HepG2 (cell line): ENCODE data around the gene NEAT1. TPM values are rescaled to one million over a fixed set of nuclear protein-coding genes. Genes with fewer than 3 reads are reported as not detected.

Experiments used
- ATF7-NPFF ChIP-seq: sonication (generic); formaldehyde crosslinking; IDR thresholded peaks from 2 replicates; pipeline ENCODE4 v1.8.1; 2023; ENCODE audit warnings: mild to moderate bottlenecking, low read depth, missing genetic modification reagents, moderate library complexity
- FLYWCH1 ChIP-seq: sonication (generic); formaldehyde crosslinking; IDR thresholded peaks from 2 replicates; pipeline ENCODE4 v1.8.1; 2023; ENCODE audit warnings: mild to moderate bottlenecking, missing genetic modification reagents
- GPN1 ChIP-seq: sonication (generic); formaldehyde crosslinking; IDR thresholded peaks from 2 replicates; pipeline ENCODE4 v1.5.1; 2020; ENCODE audit warnings: missing genetic modification reagents, borderline replicate concordance
- HCFC1 ChIP-seq: fragments of 150-350 bp; IDR thresholded peaks from 2 replicates; pipeline ENCODE4 v1.6.1; 2014; ENCODE audit warnings: low read depth, low read length
- KDM2A ChIP-seq: sonication (generic); formaldehyde crosslinking; IDR thresholded peaks from 2 replicates; pipeline ENCODE4 v1.4.0; 2020; ENCODE audit warnings: low read depth, missing genetic modification reagents, borderline replicate concordance
- MAFG ChIP-seq: sonication (generic); formaldehyde crosslinking; IDR thresholded peaks from 2 replicates; pipeline ENCODE4 v1.5.1; 2020; ENCODE audit warnings: mild to moderate bottlenecking, missing genetic modification reagents
- NCOA2 ChIP-seq: sonication (generic); formaldehyde crosslinking; IDR thresholded peaks from 2 replicates; pipeline ENCODE4 v1.8.0; 2022; ENCODE audit warnings: inconsistent platforms
- RBM22 ChIP-seq: fragments of 200-400 bp; formaldehyde crosslinking; optimal IDR thresholded peaks from 2 replicates; pipeline ENCODE3; 2017; ENCODE audit warnings: mild to moderate bottlenecking, low read length, moderate library complexity
- STAG1 ChIP-seq: sonication (generic); formaldehyde crosslinking; IDR thresholded peaks from 2 replicates; pipeline ENCODE4 v1.4.0; 2020; ENCODE audit warnings: missing genetic modification reagents
- TEAD2 ChIP-seq: sonication (generic); formaldehyde crosslinking; IDR thresholded peaks from 2 replicates; pipeline ENCODE4 v1.9.0; 2021; ENCODE audit warnings: missing genetic modification reagents
- YEATS4 ChIP-seq: sonication (generic); formaldehyde crosslinking; IDR thresholded peaks from 2 replicates; pipeline ENCODE4 v1.4.0; 2020; ENCODE audit warnings: missing genetic modification reagents, borderline replicate concordance
- ZBTB7B ChIP-seq: sonication (generic); formaldehyde crosslinking; IDR thresholded peaks from 2 replicates; pipeline ENCODE4 v1.4.0; 2020; ENCODE audit warnings: missing genetic modification reagents
- ZNF292 ChIP-seq: sonication (generic); formaldehyde crosslinking; IDR thresholded peaks from 2 replicates; pipeline ENCODE4 v1.8.1; 2022; ENCODE audit warnings: mild to moderate bottlenecking, low read depth, missing genetic modification reagents, borderline replicate concordance
- ZNF367 ChIP-seq: sonication (generic); formaldehyde crosslinking; IDR thresholded peaks from 2 replicates; pipeline ENCODE4 v1.4.0; 2020; ENCODE audit warnings: missing genetic modification reagents, borderline replicate concordance
- ZNF674 ChIP-seq: sonication (generic); formaldehyde crosslinking; IDR thresholded peaks from 2 replicates; pipeline ENCODE4 v1.5.0; 2020; ENCODE audit warnings: low read depth, mild to moderate bottlenecking, missing genetic modification reagents
- ZSCAN29 ChIP-seq: sonication (generic); formaldehyde crosslinking; conservative IDR thresholded peaks from 2 replicates; pipeline ENCODE4 v1.4.0; 2020; ENCODE audit warnings: mild to moderate bottlenecking, missing genetic modification reagents
- polyA plus RNA-seq, 8 experiments: library from polyadenylated mRNA; depleted of rRNA in 3 of 8; stranded (reverse) in 7 of 8; unstranded in 1 of 8; fragments of >200 nt; fragmentation: Illumina TruSeq in 4 of 8; extraction: Trizol in 4 of 8; gene quantifications; 2 replicates each; pipeline versions ENCODE4 v1.2.1 to v1.2.3, GENCODE V29; 2011 to 2016; ENCODE audit warnings: low read depth in 4 of 8, missing spikeins in 1 of 8, mixed read lengths in 1 of 8; ENCODE audit not compliant: insufficient read depth in 1 of 8
- total RNA-seq, 5 experiments: library from RNA; depleted of rRNA; stranded (reverse); fragments of >200 nt; fragmentation: Illumina TruSeq; extraction: Trizol; gene quantifications; 2 replicates each; pipeline ENCODE4 v1.2.3, GENCODE V29; 2016; ENCODE audit warnings: low read depth in 1 of 5
- TF ChIP-seq, protein P1 (sequence below): sonication (generic); formaldehyde crosslinking; IDR thresholded peaks from 2 replicates; pipeline ENCODE4 v1.8.0; 2022; ENCODE audit warnings: mild to moderate bottlenecking, missing genetic modification reagents; ENCODE audit not compliant: insufficient replicate concordance
- TF ChIP-seq, protein P2 (sequence below): sonication (generic); formaldehyde crosslinking; IDR thresholded peaks from 2 replicates; pipeline ENCODE4 v1.8.1; 2023; ENCODE audit warnings: mild to moderate bottlenecking, moderate library complexity, missing genetic modification reagents
- TF ChIP-seq, protein P3 (sequence below): fragments of 450-650 bp; IDR thresholded peaks from 2 replicates; pipeline ENCODE4 v1.6.1; 2016
- TF ChIP-seq, protein P4 (sequence below): IDR thresholded peaks from 2 replicates; pipeline ENCODE4 v1.6.1; 2016; ENCODE audit warnings: missing genetic modification reagents, missing compliant biosample characterization
- TF ChIP-seq, protein P5 (sequence below): sonication (generic); formaldehyde crosslinking; IDR thresholded peaks from 2 replicates; pipeline ENCODE4 v1.4.0; 2020; ENCODE audit warnings: mild to moderate bottlenecking, missing genetic modification reagents
- TF ChIP-seq, protein P6 (sequence below): sonication (generic); formaldehyde crosslinking; IDR thresholded peaks from 2 replicates; pipeline ENCODE4 v1.4.0; 2020; ENCODE audit warnings: missing genetic modification reagents, mild to moderate bottlenecking, borderline replicate concordance
- TF ChIP-seq, protein P7 (sequence below): sonication (generic); formaldehyde crosslinking; IDR thresholded peaks from 2 replicates; pipeline ENCODE4 v1.8.1; 2023; ENCODE audit warnings: missing genetic modification reagents, inconsistent platforms, borderline replicate concordance

The NEAT1 gene
- total and polyA plus RNA-seq, 2 of the 13 experiments (the other 11 are each of a cell fraction or from before 2014, with no cell fraction given) = 20.5 to 41.2 TPM

DNA sequence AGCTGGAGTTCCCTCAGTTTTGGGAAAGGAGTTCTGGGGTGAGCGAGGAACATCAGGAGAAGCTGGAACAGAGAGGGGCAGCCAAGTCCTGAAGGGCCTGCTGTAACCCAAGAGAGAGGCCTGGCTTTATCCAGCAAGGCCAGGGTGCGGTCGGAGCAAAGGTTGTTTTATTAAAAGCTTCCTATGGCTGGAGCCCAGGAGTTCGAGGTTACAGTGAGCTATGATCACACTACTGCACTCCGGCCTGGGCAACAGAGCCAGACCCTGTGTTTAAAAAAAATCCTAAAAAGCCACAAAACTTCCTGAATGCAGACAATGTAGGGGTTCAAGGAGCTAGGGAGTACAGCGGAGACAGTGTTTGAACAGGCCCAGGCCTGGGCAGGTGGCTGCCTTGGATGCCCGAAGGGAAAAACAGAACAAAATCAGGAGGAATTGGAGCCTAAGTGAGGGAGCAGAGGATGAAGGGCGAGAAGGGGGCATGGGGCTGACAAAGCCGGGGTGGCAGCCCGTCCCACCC, 54.1 kb downstream of the NEAT1 start (continued):
- TF ChIP-seq, protein P1, sequence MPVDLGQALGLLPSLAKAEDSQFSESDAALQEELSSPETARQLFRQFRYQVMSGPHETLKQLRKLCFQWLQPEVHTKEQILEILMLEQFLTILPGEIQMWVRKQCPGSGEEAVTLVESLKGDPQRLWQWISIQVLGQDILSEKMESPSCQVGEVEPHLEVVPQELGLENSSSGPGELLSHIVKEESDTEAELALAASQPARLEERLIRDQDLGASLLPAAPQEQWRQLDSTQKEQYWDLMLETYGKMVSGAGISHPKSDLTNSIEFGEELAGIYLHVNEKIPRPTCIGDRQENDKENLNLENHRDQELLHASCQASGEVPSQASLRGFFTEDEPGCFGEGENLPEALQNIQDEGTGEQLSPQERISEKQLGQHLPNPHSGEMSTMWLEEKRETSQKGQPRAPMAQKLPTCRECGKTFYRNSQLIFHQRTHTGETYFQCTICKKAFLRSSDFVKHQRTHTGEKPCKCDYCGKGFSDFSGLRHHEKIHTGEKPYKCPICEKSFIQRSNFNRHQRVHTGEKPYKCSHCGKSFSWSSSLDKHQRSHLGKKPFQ (CRISPR knock-in tag) = no peak
- TF ChIP-seq, protein P2, sequence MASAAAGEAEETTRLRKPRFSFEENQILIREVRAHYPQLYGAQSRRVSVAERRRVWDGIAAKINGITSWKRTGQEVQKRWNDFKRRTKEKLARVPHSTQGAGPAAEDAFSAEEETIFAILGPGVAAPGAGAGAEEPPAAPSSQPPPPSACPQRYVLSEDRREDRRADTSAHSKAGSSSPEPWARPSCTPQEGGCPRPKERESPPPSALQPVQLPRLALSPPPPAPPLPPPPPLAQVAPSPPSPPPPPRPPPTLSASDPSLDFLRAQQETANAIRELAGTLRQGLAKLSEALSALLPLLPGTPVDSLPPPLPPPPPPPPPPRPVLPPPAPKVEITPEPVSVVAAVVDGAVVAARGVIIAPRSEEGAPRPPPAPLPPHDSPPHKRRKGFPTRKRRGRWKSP = no peak; the same call in 1 of the 2 replicates
- TF ChIP-seq, protein P3, sequence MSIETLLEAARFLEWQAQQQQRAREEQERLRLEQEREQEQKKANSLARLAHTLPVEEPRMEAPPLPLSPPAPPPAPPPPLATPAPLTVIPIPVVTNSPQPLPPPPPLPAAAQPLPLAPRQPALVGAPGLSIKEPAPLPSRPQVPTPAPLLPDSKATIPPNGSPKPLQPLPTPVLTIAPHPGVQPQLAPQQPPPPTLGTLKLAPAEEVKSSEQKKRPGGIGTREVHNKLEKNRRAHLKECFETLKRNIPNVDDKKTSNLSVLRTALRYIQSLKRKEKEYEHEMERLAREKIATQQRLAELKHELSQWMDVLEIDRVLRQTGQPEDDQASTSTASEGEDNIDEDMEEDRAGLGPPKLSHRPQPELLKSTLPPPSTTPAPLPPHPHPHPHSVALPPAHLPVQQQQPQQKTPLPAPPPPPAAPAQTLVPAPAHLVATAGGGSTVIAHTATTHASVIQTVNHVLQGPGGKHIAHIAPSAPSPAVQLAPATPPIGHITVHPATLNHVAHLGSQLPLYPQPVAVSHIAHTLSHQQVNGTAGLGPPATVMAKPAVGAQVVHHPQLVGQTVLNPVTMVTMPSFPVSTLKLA = no peak
- TF ChIP-seq STAG1 (CRISPR knock-in tag) (no peak), ZBTB7B (no peak; the same call in 1 of the 2 replicates), MAFG (CRISPR knock-in tag) (peak; percentile 8; the same call in 1 of the 2 replicates), HCFC1 (no peak), KDM2A (CRISPR knock-in tag) (no peak; the same call in 1 of the 2 replicates), ZNF292 (no peak), RBM22 (peak; percentile 6), GPN1 (CRISPR knock-in tag) (no peak), ZNF367 (CRISPR knock-in tag) (no peak), YEATS4 (CRISPR knock-in tag) (no peak), FLYWCH1 (CRISPR knock-in tag) (no peak), ZNF674 (CRISPR knock-in tag) (no peak), NCOA2 (CRISPR knock-in tag) (no peak), ATF7-NPFF (CRISPR knock-in tag) (no peak; the same call in none of the 2 replicates), ZSCAN29 (CRISPR knock-in tag) (0 out of 2 replicates have a peak, but pooled peaks have one; percentile 1), TEAD2 (CRISPR knock-in tag) (0 out of 2 replicates have a peak, but pooled peaks have one; percentile 13)
- TF ChIP-seq, protein P4, sequence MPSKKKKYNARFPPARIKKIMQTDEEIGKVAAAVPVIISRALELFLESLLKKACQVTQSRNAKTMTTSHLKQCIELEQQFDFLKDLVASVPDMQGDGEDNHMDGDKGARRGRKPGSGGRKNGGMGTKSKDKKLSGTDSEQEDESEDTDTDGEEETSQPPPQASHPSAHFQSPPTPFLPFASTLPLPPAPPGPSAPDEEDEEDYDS (CRISPR knock-in tag) = peak; percentile 50; the same call in 1 of the 2 replicates
- TF ChIP-seq, protein P5, sequence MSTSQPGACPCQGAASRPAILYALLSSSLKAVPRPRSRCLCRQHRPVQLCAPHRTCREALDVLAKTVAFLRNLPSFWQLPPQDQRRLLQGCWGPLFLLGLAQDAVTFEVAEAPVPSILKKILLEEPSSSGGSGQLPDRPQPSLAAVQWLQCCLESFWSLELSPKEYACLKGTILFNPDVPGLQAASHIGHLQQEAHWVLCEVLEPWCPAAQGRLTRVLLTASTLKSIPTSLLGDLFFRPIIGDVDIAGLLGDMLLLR = no peak
- TF ChIP-seq, protein P6, sequence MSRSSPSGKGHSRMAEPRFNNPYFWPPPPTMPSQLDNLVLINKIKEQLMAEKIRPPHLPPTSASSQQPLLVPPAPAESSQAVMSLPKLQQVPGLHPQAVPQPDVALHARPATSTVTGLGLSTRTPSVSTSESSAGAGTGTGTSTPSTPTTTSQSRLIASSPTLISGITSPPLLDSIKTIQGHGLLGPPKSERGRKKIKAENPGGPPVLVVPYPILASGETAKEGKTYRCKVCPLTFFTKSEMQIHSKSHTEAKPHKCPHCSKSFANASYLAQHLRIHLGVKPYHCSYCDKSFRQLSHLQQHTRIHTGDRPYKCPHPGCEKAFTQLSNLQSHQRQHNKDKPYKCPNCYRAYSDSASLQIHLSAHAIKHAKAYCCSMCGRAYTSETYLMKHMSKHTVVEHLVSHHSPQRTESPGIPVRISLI (CRISPR knock-in tag) = peak; percentile 26; the same call in 1 of the 2 replicates
- TF ChIP-seq, protein P7, sequence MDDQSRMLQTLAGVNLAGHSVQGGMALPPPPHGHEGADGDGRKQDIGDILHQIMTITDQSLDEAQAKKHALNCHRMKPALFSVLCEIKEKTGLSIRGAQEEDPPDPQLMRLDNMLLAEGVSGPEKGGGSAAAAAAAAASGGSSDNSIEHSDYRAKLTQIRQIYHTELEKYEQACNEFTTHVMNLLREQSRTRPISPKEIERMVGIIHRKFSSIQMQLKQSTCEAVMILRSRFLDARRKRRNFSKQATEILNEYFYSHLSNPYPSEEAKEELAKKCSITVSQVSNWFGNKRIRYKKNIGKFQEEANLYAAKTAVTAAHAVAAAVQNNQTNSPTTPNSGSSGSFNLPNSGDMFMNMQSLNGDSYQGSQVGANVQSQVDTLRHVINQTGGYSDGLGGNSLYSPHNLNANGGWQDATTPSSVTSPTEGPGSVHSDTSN (CRISPR knock-in tag) = no peak
